Measurements from ENCODE around the gene KLK12.
"Not testable (repeated sequence)": the region's sequence is repeated elsewhere in the genome, so short reads cannot be mapped to it uniquely, and the experiment has no call there.

Gene KLK12

GRCh38 chr19:51012661-51013190 lies 22.1 kb downstream of the KLK12 start:
- DNase-seq, result no peak

DNA sequence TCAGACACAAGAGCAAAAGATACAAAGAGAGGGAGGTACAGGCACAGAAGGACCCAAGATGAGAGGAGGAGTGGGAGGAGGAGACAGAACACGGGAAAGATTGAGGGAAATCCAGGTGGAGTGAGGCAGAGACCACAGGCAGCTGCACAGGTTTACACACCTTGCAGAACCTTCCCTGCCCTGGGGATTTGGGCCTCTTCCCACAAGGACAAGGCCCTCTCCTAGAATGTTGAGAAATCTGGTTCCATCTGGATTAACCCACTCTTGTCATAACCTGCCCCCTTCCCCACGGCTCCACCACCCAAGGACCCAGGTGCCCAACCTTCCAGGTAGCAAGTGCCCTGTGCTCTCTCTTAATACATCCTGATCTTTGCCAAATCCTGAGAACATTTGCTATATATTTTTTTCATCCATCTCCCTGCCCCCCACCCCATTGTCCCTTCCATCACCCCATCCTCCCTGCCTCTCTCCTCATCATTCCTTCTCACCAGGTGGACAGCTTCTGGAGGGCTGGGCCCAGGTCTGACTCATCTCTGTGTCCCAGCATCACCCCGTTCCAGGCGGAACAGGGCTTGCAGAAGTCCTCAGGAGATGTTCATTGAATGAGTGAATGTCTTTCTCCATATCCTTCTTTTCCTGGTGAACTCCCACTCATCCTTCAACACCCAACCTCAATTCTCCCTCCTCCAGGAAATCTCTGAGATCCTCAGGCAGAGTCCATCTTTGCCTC lies 24.6 kb downstream of the KLK12 start:
- DNase-seq, result no peak

DNA sequence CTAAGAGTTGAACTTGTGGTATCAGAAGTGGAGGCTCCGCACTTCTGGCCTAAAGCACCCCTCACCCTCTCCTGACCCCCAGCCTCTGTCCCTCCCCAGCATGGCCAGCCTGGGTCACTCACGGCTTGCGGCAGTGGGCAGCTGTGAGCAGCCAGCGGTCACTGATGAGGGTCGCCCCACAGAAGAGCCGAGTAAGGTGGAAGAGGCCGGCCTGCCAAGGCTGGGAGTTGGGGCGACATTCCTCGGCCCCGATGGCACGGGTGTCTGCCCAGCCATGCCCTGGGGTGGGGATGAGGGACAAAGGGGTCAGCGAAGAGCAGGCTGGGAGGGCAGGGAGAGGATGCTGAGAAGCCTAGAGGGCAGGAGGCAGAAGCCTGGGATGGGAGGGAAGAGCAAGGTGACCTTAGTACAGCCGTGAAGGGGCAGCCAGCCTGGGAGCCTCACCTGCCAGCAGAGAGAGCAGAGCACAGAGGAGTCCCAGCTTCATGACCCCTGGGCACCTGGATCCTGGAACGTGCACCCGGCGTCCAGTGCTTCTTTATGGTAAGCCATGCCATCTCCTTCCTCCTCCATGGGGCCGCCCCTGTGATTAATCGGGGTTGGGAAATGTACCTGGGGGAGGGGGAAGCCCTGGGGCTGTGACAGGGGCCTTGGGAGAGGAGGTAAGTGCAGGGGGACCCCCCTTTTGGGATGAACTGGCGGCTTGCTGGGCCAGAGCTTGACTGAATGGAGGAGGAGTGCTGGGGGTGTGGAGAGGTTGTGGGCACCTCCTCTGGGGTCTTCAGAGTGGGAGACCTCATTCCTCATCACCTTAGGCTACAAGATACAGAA lies 25.5 kb downstream of the KLK12 start:
- no peak for DNase-seq

- no peak for DNase-seq
Measured at GRCh38 chr19:51007488-51007887, 27.3 kb downstream of the KLK12 start.

GRCh38 chr19:51006406-51006805 lies 28.4 kb downstream of the KLK12 start:
- no peak for DNase-seq

DNA sequence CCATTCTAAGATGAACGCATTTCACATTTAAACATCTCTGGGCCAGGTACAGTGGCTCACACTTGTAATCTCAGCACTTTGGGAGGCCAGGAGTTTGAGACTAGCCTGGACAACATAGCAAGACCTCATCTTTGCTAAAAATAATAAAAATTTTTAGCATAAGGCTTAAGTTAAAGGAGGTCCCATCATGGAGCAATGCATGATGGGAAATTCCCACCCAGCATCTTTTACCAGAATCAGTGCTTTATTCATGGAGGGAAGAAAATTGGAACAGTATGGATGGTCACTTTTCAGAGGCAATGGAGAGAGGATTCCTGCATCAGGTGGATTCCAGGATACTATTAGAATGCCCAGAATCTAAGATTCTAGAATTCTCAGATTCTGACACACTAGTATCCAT lies 29.6 kb downstream of the KLK12 start:
- DNase-seq, result no peak

GRCh38 chr19:51003316-51003715 lies 31.5 kb downstream of the KLK12 start:
- no peak for DNase-seq

- DNase-seq, result no peak
Measured at GRCh38 chr19:51002542-51003311, 32.1 kb downstream of the KLK12 start.

DNA sequence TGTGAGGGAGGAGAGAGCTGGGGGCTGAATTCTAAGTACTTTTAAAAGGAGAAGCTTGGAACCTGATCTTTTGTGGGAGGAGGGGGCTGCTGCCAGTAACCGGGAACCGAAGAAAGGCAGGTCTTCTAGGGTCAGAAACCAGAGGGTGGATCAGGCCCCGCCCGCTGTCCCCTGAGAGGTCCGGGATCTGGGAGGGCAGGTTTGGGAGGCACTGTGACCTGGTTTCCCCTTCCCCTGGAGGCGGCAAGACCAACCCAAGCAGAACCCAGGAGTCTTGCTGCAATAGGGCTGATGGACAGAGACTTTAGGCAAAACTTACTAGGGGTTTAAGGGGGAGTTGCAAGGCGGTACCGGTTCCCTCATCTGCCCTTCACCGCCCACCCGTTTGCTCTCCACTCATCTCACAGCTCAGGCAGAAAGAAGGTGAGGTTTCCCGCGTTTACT lies 32.7 kb downstream of the KLK12 start:
- no peak for DNase-seq

- DNase-seq, result no peak
Measured at GRCh38 chr19:51001515-51001914, 33.3 kb downstream of the KLK12 start, which contains the start of gene KLK8. Gene KLK8 (minus strand): TSS chr19:51001604. CDS start chr19:51001167, 437 bp downstream.

DNA sequence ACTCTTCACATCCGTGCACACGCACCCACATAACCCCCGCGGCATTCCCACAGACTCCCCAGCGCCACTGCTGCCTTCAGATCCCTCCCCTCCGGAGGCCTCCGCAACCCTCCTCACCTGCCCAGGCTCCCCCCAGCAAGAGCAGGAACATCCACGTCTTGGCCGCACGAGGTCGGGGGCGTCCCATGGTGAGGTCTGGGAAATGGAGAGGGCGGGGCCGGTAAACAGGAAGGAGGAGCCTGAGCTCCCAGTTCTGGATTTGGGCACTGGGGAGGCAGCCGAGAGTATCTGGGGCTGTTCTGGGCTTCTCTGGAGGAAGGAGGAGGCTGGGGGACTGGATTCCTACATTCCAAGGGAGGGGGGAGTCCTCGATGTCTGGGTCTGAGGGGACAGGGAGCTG lies 33.8 kb downstream of the KLK12 start:
- DNase-seq, result no peak

GRCh38 chr19:51000426-51000825 lies 34.4 kb downstream of the KLK12 start:
- no peak for DNase-seq

GRCh38 chr19:50998686-50999085 lies 36.1 kb downstream of the KLK12 start:
- DNase-seq, result no peak

DNA sequence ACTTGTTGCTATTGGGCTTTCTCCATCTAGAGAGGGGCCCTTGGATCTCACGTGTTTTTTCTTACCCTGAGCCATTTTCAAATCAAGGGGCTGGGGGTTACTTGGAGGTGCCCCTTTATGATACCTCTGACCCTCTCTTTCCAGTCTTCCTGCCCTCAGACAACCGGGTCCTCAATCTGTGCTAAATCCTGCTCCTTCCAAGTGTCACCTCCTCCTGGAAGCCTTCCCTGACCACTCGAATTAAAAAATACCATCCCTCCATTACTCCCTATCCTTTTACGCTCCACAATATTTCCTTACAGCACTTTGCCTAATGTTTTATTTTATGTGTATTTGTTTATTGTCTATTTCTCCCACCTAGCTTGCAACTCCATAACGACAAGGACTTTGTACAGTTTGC lies 36.7 kb downstream of the KLK12 start:
- no peak for DNase-seq

- no peak for DNase-seq
Measured at GRCh38 chr19:50994129-50994528, 40.7 kb downstream of the KLK12 start.

DNA sequence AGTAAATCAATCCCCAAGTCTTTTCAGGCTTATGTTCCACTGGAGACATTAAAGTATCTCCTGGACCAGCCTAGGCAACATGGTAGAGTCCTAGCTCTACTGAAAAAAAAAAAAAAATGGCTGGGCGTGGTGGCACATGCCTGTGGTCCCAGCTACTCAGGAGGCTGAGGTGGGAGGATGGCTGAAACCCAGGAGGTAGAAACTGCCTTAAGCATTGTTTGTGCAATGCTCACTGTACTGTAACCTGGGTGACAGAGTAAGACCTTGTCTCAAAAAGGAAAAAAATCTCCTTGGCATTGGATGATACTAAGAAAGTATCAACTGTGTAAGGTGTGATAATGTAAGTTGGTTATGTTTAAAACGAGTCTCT lies 42.2 kb downstream of the KLK12 start:
- no peak for DNase-seq

- not testable (repeated sequence) for DNase-seq
Measured at GRCh38 chr19:50984416-50984815, 50.4 kb downstream of the KLK12 start.

- DNase-seq, result no peak
Measured at GRCh38 chr19:50983625-50984292, 51.0 kb downstream of the KLK12 start, which contains the start of gene KLK7. Gene KLK7 (minus strand): TSS chr19:50983917. CDS start chr19:50982399, 1,518 bp downstream.

GRCh38 chr19:50982186-50982585 lies 52.6 kb downstream of the KLK12 start:
- no peak for DNase-seq

GRCh38 chr19:50981587-50982146 lies 53.1 kb downstream of the KLK12 start:
- DNase-seq, result no peak

GRCh38 chr19:50980208-50980607 lies 54.6 kb downstream of the KLK12 start:
- no peak for DNase-seq

DNA sequence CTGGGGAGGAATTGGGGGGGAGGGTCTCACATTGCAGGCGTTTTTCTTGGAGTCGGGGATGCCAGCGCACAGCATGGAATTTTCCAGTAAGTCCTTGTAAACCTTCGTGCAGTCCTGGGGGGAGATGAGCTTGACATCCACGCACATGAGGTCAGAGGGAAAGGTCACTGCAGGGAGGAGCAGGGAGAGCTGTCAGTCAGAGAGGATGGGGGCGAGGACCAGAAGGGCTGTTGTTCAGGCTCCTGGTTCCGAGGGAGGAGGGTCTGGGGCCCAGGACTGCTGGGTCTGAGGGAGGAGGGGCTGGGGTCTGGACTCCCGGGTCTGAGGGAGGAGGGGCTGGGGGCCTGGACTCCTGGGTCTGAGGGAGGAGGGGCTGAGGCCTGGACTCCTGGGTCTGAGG lies 55.0 kb downstream of the KLK12 start:
- no peak for DNase-seq
